Effector CD8-positive, alpha-beta T cell (primary cell): ENCODE results near the gene RUFY2.
"Not testable (repeated sequence)": the region's sequence is repeated elsewhere in the genome, so short reads cannot be mapped to it uniquely, and the experiment has no call there.

Source experiments
- DNase-seq: peaks from one replicate; lab custom pipeline; 2025; lab: John Stamatoyannopoulos, UW

The RUFY2 gene

GRCh38 chr10:68327889-68328786 is 78.9 kb downstream of the RUFY2 start:
- DNase-seq, result no peak

- DNase-seq, result not testable (repeated sequence)
Measured at GRCh38 chr10:68324396-68324795, 82.7 kb downstream of the RUFY2 start.

GRCh38 chr10:68318331-68319059 is 88.6 kb downstream of the RUFY2 start:
- DNase-seq, result no peak

GRCh38 chr10:68315582-68315981 is 91.5 kb downstream of the RUFY2 start:
- no peak for DNase-seq

GRCh38 chr10:68314930-68315329 is 92.1 kb downstream of the RUFY2 start:
- DNase-seq, result not testable (repeated sequence)

GRCh38 chr10:68310531-68310930 is 96.5 kb downstream of the RUFY2 start:
- DNase-seq, result no peak

- DNase-seq, result no peak
Measured at GRCh38 chr10:68305854-68306253, 101.2 kb downstream of the RUFY2 start.

- no peak for DNase-seq
Measured at GRCh38 chr10:68303849-68304412, 103.1 kb downstream of the RUFY2 start.

- DNase-seq, result no peak
Measured at GRCh38 chr10:68302871-68303270, 104.2 kb downstream of the RUFY2 start.

- no peak for DNase-seq
Measured at GRCh38 chr10:68302503-68302823, 104.6 kb downstream of the RUFY2 start.

- no peak for DNase-seq
Measured at GRCh38 chr10:68301790-68302502, 105.1 kb downstream of the RUFY2 start.

- DNase-seq, result no peak
Measured at GRCh38 chr10:68301301-68301700, 105.8 kb downstream of the RUFY2 start.

GRCh38 chr10:68296843-68297663 is 110.0 kb downstream of the RUFY2 start:
- DNase-seq, result no peak
